B cell (primary cell): ENCODE measurements around the gene CHST8. TPM values are rescaled to one million over a fixed set of nuclear protein-coding genes. Genes with fewer than 3 reads are reported as not detected.
"Not testable (repeated sequence)": the region's sequence is repeated elsewhere in the genome, so short reads cannot be mapped to it uniquely, and the experiment has no call there.

Experiments
- ATAC-seq: fragments of 200-7000 bp; cut with Tn5 transposase; one replicate; pipeline ENCODE4 v1.10.0; 2021; ENCODE audit warnings: low read depth, mild to moderate bottlenecking, moderate number of reproducible peaks, moderate library complexity
- CTCF ChIA-PET: fragments of 350-600 bp; sonication (Branson Sonifier 250); formaldehyde crosslinking; loops from one replicate; lab custom pipeline; 2021; ENCODE audit warnings: antibody characterized with exemption, inconsistent platforms; lab: Charles Lee
- POLR2A ChIA-PET: fragments of 350-600 bp; sonication (Branson Sonifier 250); formaldehyde crosslinking; loops from one replicate; lab custom pipeline; 2021; ENCODE audit warnings: antibody characterized with exemption; lab: Charles Lee
- DNase-seq: peaks from one replicate; pipeline ENCODE4 v3.0.0; 2013
- H2AFZ ChIP-seq: 2 replicates; pipeline ENCODE4 v1.6.1; 2012; ENCODE audit warnings: mild to moderate bottlenecking, low read depth, low read length; ENCODE audit not compliant: insufficient read depth, poor library complexity, severe bottlenecking
- H3K27ac ChIP-seq, 2 donors: 1 replicate in 1 of 2; 2 replicates in 1 of 2; pipeline ENCODE4 v1.5.1; 2012 to 2013; ENCODE audit warnings: low read length in 2 of 2, mild to moderate bottlenecking in 2 of 2, moderate library complexity in 1 of 2
- H3K27me3 ChIP-seq, 4 experiments: fragments of 200-600 bp in 1 of 4; sonication (generic) in 1 of 4; replicated peaks in 1 of 4; 1 replicate in 2 of 4; 2 replicates in 2 of 4; pipeline versions ENCODE4 v1.6.1 to v1.7.0; 2013 to 2016; ENCODE audit warnings: low read length in 3 of 4, mild to moderate bottlenecking in 2 of 4, mixed read lengths in 1 of 4, moderate library complexity in 1 of 4; ENCODE audit not compliant: insufficient read depth in 4 of 4, control insufficient read depth in 3 of 4; ENCODE audit errors: control extremely low read depth in 1 of 4
- H3K36me3 ChIP-seq, 2 experiments: replicated peaks in 1 of 2; 1 replicate in 1 of 2; 2 replicates in 1 of 2; pipeline versions ENCODE4 v1.6.1 to v1.7.1; 2013; ENCODE audit warnings: low read length in 1 of 2; ENCODE audit not compliant: insufficient read depth in 2 of 2, control insufficient read depth in 1 of 2; ENCODE audit errors: control extremely low read depth in 1 of 2, extremely low read depth in 1 of 2
- H3K4me1 ChIP-seq, 2 donors: fragments of 200-600 bp in 1 of 2; sonication (generic) in 1 of 2; 1 replicate in 1 of 2; 2 replicates in 1 of 2; pipeline versions ENCODE4 v1.5.1 to v1.6.1; 2013 to 2017; ENCODE audit warnings: low read length in 2 of 2; ENCODE audit not compliant: control insufficient read depth in 2 of 2, insufficient read depth in 2 of 2
- H3K4me2 ChIP-seq: replicated peaks from 2 replicates; pipeline ENCODE3; 2012; ENCODE audit warnings: mild to moderate bottlenecking, low read depth, low read length; ENCODE audit not compliant: poor library complexity, severe bottlenecking
- H3K4me3 ChIP-seq, 5 experiments: fragments of 200-600 bp in 1 of 5; sonication (generic) in 1 of 5; 1 replicate in 3 of 5; 2 replicates in 2 of 5; pipeline versions ENCODE4 v1.5.1 to v1.7.0; 2011 to 2016; ENCODE audit warnings: low read length in 4 of 5, mild to moderate bottlenecking in 4 of 5, low read depth in 2 of 5, control low read depth in 1 of 5, moderate library complexity in 1 of 5; ENCODE audit not compliant: insufficient read depth in 1 of 5; ENCODE audit errors: control extremely low read depth in 1 of 5, extremely low read depth in 1 of 5
- H3K79me2 ChIP-seq: fragments of 200-600 bp; sonication (generic); one replicate; pipeline ENCODE4 v1.6.0; 2016; ENCODE audit warnings: low read length; ENCODE audit not compliant: control insufficient read depth, insufficient read depth
- H3K9ac ChIP-seq: fragments of 200-600 bp; sonication (generic); 2 replicates; pipeline ENCODE4 v1.6.1; 2017; ENCODE audit warnings: mild to moderate bottlenecking, low read length, moderate library complexity
- H3K9me3 ChIP-seq, 3 donors: one replicate each; pipeline versions ENCODE4 v1.6.1 to v1.7.1; 2013; ENCODE audit warnings: low read length in 2 of 3; ENCODE audit not compliant: control insufficient read depth in 2 of 3, insufficient read depth in 1 of 3; ENCODE audit errors: control extremely low read depth in 1 of 3
- H4K20me1 ChIP-seq: 2 replicates; pipeline ENCODE4 v1.6.0; 2012; ENCODE audit warnings: mild to moderate bottlenecking, low read length; ENCODE audit not compliant: insufficient read depth, control insufficient read depth, poor library complexity, severe bottlenecking
- H3K27ac Mint-ChIP-seq: one replicate; pipeline ENCODE4 v1.8.0; 2021; ENCODE audit warnings: mixed read lengths
- H3K27me3 Mint-ChIP-seq: one replicate; pipeline ENCODE4 v1.8.0; 2021; ENCODE audit warnings: mixed read lengths
- H3K4me1 Mint-ChIP-seq: one replicate; pipeline ENCODE4 v1.8.0; 2021; ENCODE audit warnings: mixed read lengths
- H3K4me3 Mint-ChIP-seq: one replicate; pipeline ENCODE4 v1.8.0; 2021; ENCODE audit warnings: mixed read lengths
- H3K9me3 Mint-ChIP-seq: one replicate; pipeline ENCODE4 v1.8.0; 2022; ENCODE audit warnings: mixed read lengths; ENCODE audit not compliant: insufficient read depth
- EZH2 ChIP-seq: IDR thresholded peaks from 2 replicates; pipeline ENCODE4 v1.6.1; 2012; ENCODE audit warnings: borderline replicate concordance, low read depth, mild to moderate bottlenecking, moderate library complexity, low read length; ENCODE audit not compliant: insufficient read depth, poor library complexity, severe bottlenecking
- WGBS: methylation state at CpG from one replicate; pipeline ENCODE4 v1.1.5; 2013; ENCODE audit warnings: missing lambda C conversion rate; ENCODE audit not compliant: insufficient coverage; 5-methylcytosine and 5-hydroxymethylcytosine counted together
- intact Hi-C: fragments of 100-400 bp; cut with micrococcal nuclease; formaldehyde crosslinking; loops from one replicate; pipeline ENCODE4 v1.10.0; 2022
- polyA plus RNA-seq: library from polyadenylated mRNA; depleted of rRNA; stranded (reverse); fragments of >200 nt; gene quantifications from 2 replicates; pipeline ENCODE4 v1.2.3, GENCODE V29; 2012
- total RNA-seq, 2 donors: library from RNA; stranded (reverse); fragments of 120-200 nt in 1 of 2; gene quantifications; 1 replicate in 1 of 2; 2 replicates in 1 of 2; pipeline versions ENCODE4 v1.2.3 to v1.2.4, GENCODE V29; 2013 to 2022
- TF ChIP-seq, protein P1 (sequence below): fragments of 200-600 bp; IDR thresholded peaks from one replicate; pipeline ENCODE4 v1.8.0; 2022; ENCODE audit warnings: antibody characterized with exemption, mild to moderate bottlenecking

The CHST8 gene
- total and polyA plus RNA-seq, 2 donors (not counting 1 experiment from before 2014, with no cell fraction given): not detected

DNA sequence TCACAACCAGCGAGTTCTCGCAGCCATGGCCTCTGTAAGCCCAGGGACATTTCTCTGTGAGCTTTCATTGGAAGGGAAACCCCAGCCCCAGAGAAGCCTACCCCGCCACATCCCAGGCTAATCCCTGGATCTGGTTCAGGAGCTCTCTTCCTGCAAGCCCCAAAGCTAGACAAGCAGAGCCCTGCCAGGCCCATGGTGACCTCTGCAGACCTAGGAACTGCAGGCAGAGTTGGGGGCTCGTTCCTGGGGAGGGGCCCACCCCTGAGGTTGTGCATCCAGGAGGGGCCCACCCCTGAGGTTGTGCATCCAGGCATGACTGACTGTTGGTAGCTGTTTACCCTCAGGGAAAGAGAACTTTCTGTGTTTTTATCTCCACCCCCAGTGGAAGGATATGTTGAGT is 196.7 kb downstream of the CHST8 start:
- no peaks in the 10 kb centered on the region for H3K79me2 ChIP-seq
- H4K20me1 ChIP-seq: no peaks in the 10 kb centered on the region
- H2AFZ ChIP-seq: no peak overlapping the region
- H3K27ac Mint-ChIP-seq: peak overlapping the region; percentile 56
- H3K9ac ChIP-seq: no peak overlapping the region
- H3K9me3 Mint-ChIP-seq: no peaks in the 10 kb centered on the region
- peak overlapping the region; percentile 61 for H3K4me3 Mint-ChIP-seq
- no peaks in the 10 kb centered on the region for H3K27me3 Mint-ChIP-seq
- H3K27me3 ChIP-seq: peaks cover 0 to 4% (median 0%) of the 10 kb centered on the region in 4 experiments
- H3K4me1 ChIP-seq: peaks cover 21 to 27% of the 10 kb centered on the region in 2 donors
- no peak overlapping the region for H3K4me2 ChIP-seq
- no peak for ATAC-seq
- ChIA-PET CTCF (no interaction called here), POLR2A (no interaction called here)
- no peak for DNase-seq
- TF ChIP-seq, protein P1, sequence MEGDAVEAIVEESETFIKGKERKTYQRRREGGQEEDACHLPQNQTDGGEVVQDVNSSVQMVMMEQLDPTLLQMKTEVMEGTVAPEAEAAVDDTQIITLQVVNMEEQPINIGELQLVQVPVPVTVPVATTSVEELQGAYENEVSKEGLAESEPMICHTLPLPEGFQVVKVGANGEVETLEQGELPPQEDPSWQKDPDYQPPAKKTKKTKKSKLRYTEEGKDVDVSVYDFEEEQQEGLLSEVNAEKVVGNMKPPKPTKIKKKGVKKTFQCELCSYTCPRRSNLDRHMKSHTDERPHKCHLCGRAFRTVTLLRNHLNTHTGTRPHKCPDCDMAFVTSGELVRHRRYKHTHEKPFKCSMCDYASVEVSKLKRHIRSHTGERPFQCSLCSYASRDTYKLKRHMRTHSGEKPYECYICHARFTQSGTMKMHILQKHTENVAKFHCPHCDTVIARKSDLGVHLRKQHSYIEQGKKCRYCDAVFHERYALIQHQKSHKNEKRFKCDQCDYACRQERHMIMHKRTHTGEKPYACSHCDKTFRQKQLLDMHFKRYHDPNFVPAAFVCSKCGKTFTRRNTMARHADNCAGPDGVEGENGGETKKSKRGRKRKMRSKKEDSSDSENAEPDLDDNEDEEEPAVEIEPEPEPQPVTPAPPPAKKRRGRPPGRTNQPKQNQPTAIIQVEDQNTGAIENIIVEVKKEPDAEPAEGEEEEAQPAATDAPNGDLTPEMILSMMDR: no peak
- no peak for TF ChIP-seq EZH2
- H3K4me3 ChIP-seq: no peak overlapping the region
- H3K4me1 Mint-ChIP-seq: peaks cover 29% of the 10 kb centered on the region
- intact Hi-C loops: no loop called here
- no peak overlapping the region for H3K27ac ChIP-seq
- peaks cover 0 to 7% (median 0%) of the 10 kb centered on the region in 3 donors for H3K9me3 ChIP-seq
- no peaks in the 10 kb centered on the region for H3K36me3 ChIP-seq
- WGBS: 79% methylated on average over 4 of the region's 4 CpGs

DNA sequence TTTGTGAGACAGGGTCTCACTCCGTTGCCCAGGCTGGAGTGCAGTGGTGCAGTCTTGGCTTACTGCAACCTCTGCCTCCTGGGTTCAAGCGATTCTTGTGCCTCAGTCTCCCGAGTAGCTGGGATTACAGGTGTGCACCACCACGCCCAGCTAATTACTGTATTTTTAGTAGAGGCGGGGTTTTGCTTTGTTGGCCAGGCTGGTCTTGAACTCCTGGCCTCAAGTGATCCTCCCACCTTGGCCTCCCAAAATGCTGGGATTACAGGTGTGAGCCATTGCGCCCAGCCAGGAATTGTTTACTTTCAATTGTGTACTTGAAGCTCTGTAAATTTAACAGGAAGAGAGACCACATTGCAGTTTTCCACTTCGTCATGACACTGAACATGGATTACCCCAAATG is 197.3 kb downstream of the CHST8 start:
- H3K79me2 ChIP-seq, intact Hi-C loops, H4K20me1 ChIP-seq, H3K9me3 Mint-ChIP-seq, POLR2A ChIA-PET, H3K36me3 ChIP-seq, H3K27ac ChIP-seq, H3K27me3 ChIP-seq, H3K27me3 Mint-ChIP-seq, DNase-seq, ATAC-seq, H3K9me3 ChIP-seq: not testable (repeated sequence)
- H3K4me1 Mint-ChIP-seq: peaks cover 29% of the 10 kb centered on the region
- Histone ChIP-seq H3K4me2 (peak overlapping the region; percentile 89), H3K4me3 (peak overlapping the region in 4 of 5 experiments; percentile 8 to 55 (median 54)), H2AFZ (peak overlapping the region; percentile 79), H3K4me1 (peaks cover 21 to 27% of the 10 kb centered on the region in 2 donors), H3K9ac (peak overlapping the region; percentile 66)
- CTCF ChIA-PET: interaction anchor here (0.6 to 1.3 kb wide), 2 partner anchors 24 to 681 kb away, joined by 4 to 10 read pairs; no protein-coding TSS in a partner anchor
- H3K4me3 Mint-ChIP-seq: peak overlapping the region; percentile 92
- H3K27ac Mint-ChIP-seq: peak overlapping the region; percentile 73
- WGBS: 70% methylated on average over 2 of the region's 7 CpGs
